WTC11 (cell line): ENCODE measurements around the gene CTIF. TPM values are rescaled to one million over a fixed set of nuclear protein-coding genes. Genes with fewer than 3 reads are reported as not detected.

Source experiments
- ATAC-seq: fragments of 200-7000 bp; cut with Tn5 transposase; 2 replicates; pipeline ENCODE4 v1.10.0; 2021; ENCODE audit warnings: mild to moderate bottlenecking, moderate library complexity
- CTCF ChIA-PET: fragments of 300-600 bp; sonication (Branson Sonifier 250); formaldehyde crosslinking; loops from one replicate; lab custom pipeline; 2021; ENCODE audit warnings: antibody characterized with exemption; lab: Charles Lee
- POLR2A ChIA-PET: fragments of 350-600 bp; sonication (Branson Sonifier 250); formaldehyde crosslinking; loops from one replicate; lab custom pipeline; 2021; ENCODE audit warnings: antibody characterized with exemption; lab: Charles Lee
- DNase-seq: peaks from one replicate; pipeline ENCODE4 v3.0.0; 2021; ENCODE audit warnings: low spot score
- H3K27ac Mint-ChIP-seq: 2 replicates; pipeline ENCODE4 v1.8.0; 2021; ENCODE audit warnings: mixed read lengths
- H3K27me3 Mint-ChIP-seq: 2 replicates; pipeline ENCODE4 v1.8.0; 2021; ENCODE audit warnings: low read depth, mild to moderate bottlenecking, moderate library complexity, mixed read lengths
- H3K36me3 Mint-ChIP-seq: 2 replicates; pipeline ENCODE4 v1.8.0; 2021; ENCODE audit warnings: mixed read lengths
- H3K4me1 Mint-ChIP-seq: 2 replicates; pipeline ENCODE4 v1.8.0; 2022; ENCODE audit warnings: mixed read lengths
- H3K4me3 Mint-ChIP-seq: 2 replicates; pipeline ENCODE4 v1.8.0; 2021; ENCODE audit warnings: mild to moderate bottlenecking, moderate library complexity, mixed read lengths
- H3K9me3 Mint-ChIP-seq: 2 replicates; pipeline ENCODE4 v1.8.0; 2021; ENCODE audit warnings: mixed read lengths
- ATF3 ChIP-seq: sonication (generic); formaldehyde crosslinking; conservative IDR thresholded peaks from 2 replicates; pipeline ENCODE4 v1.8.1; 2022; ENCODE audit warnings: mild to moderate bottlenecking, missing genetic modification reagents
- CTCF ChIP-seq: fragments of 200-600 bp; IDR thresholded peaks from 2 replicates; pipeline ENCODE4 v1.8.0; 2022; ENCODE audit warnings: antibody characterized with exemption
- FOXP1 ChIP-seq: sonication (generic); formaldehyde crosslinking; IDR thresholded peaks from 2 replicates; pipeline ENCODE4 v1.8.0; 2022; ENCODE audit warnings: missing genetic modification reagents, mild to moderate bottlenecking, moderate library complexity, borderline replicate concordance
- FOXP4 ChIP-seq: sonication (generic); formaldehyde crosslinking; IDR thresholded peaks from 2 replicates; pipeline ENCODE4 v1.8.0; 2022; ENCODE audit warnings: mild to moderate bottlenecking, missing genetic modification reagents
- GABPB1 ChIP-seq: sonication (generic); formaldehyde crosslinking; IDR thresholded peaks from 2 replicates; pipeline ENCODE4 v1.8.1; 2023; ENCODE audit warnings: mild to moderate bottlenecking, missing genetic modification reagents
- GRHL2 ChIP-seq: fragments of 250-450 bp; sonication (Bioruptor Pico); IDR thresholded peaks from 2 replicates; pipeline ENCODE4 v1.8.0; 2022; ENCODE audit warnings: mild to moderate bottlenecking, moderate library complexity; ENCODE audit not compliant: insufficient replicate concordance, severe bottlenecking
- HMGA2 ChIP-seq: fragments of 250-450 bp; sonication (Bioruptor Pico); IDR thresholded peaks from 2 replicates; pipeline ENCODE4 v1.4.0; 2021; ENCODE audit warnings: mild to moderate bottlenecking, moderate library complexity
- KAT7 ChIP-seq: sonication (generic); formaldehyde crosslinking; IDR thresholded peaks from 2 replicates; pipeline ENCODE4 v1.8.1; 2023; ENCODE audit warnings: missing genetic modification reagents, mild to moderate bottlenecking, borderline replicate concordance
- MLX ChIP-seq: sonication (generic); formaldehyde crosslinking; IDR thresholded peaks from 2 replicates; pipeline ENCODE4 v1.8.1; 2023; ENCODE audit warnings: mild to moderate bottlenecking, missing genetic modification reagents, moderate library complexity
- NR1H2 ChIP-seq: sonication (generic); formaldehyde crosslinking; IDR thresholded peaks from 2 replicates; pipeline ENCODE4 v1.9.0; 2021; ENCODE audit warnings: mild to moderate bottlenecking, moderate library complexity, missing genetic modification reagents
- OVOL2 ChIP-seq: fragments of 250-450 bp; sonication (Bioruptor Pico); IDR thresholded peaks from 2 replicates; pipeline ENCODE4 v1.9.0; 2021; ENCODE audit warnings: mild to moderate bottlenecking, borderline replicate concordance
- RELA ChIP-seq: sonication (generic); formaldehyde crosslinking; IDR thresholded peaks from 2 replicates; pipeline ENCODE4 v1.8.1; 2022; ENCODE audit warnings: missing genetic modification reagents, mild to moderate bottlenecking, borderline replicate concordance
- TEAD1 ChIP-seq: sonication (generic); formaldehyde crosslinking; IDR thresholded peaks from 2 replicates; pipeline ENCODE4 v1.8.0; 2022; ENCODE audit warnings: mild to moderate bottlenecking, missing genetic modification reagents
- TEAD4 ChIP-seq: sonication (generic); formaldehyde crosslinking; IDR thresholded peaks from 2 replicates; pipeline ENCODE4 v1.8.0; 2022; ENCODE audit warnings: mild to moderate bottlenecking, missing genetic modification reagents
- ZBTB43 ChIP-seq: sonication (generic); formaldehyde crosslinking; IDR thresholded peaks from 2 replicates; pipeline ENCODE4 v1.8.1; 2023; ENCODE audit warnings: mild to moderate bottlenecking, missing genetic modification reagents
- ZNF281 ChIP-seq: sonication (generic); formaldehyde crosslinking; IDR thresholded peaks from 2 replicates; pipeline ENCODE4 v1.8.0; 2023; ENCODE audit warnings: mild to moderate bottlenecking, missing genetic modification reagents
- ZNF416 ChIP-seq: fragments of 250-450 bp; sonication (Bioruptor Pico); IDR thresholded peaks from 2 replicates; pipeline ENCODE4 v1.9.0; 2021; ENCODE audit warnings: mild to moderate bottlenecking, inconsistent platforms
- ZNF532 ChIP-seq: fragments of 250-450 bp; sonication (Bioruptor Pico); IDR thresholded peaks from 2 replicates; pipeline ENCODE4 v1.9.0; 2021; ENCODE audit warnings: mild to moderate bottlenecking, borderline replicate concordance
- total RNA-seq: library from RNA; stranded (reverse); gene quantifications from 3 replicates; pipeline ENCODE4 v1.2.3, GENCODE V29; 2021

Gene CTIF
- total RNA-seq, 1 experiment from 2014 or later: 28.5 TPM

- H3K4me3 Mint-ChIP-seq: no peak overlapping the region
- DNase-seq (peak; percentile 52), ATAC-seq (peak; percentile 51)
- ChIA-PET POLR2A (no interaction called here), CTCF (interaction anchor here (0.6 to 2.1 kb wide), 27 partner anchors 8 to 448 kb away, joined by 3 to 17 read pairs (median 5); no protein-coding TSS in a partner anchor)
- H3K27ac Mint-ChIP-seq: no peak overlapping the region
- H3K27me3 Mint-ChIP-seq: no peaks in the 10 kb centered on the region
- H3K36me3 Mint-ChIP-seq: peaks cover 3% of the 10 kb centered on the region
- TF ChIP-seq CTCF (0 out of 2 replicates have a peak, but pooled peaks have one; percentile 47), OVOL2 (no peak), TEAD1 (no peak), FOXP1 (CRISPR knock-in tag) (no peak), GRHL2 (no peak)
- H3K4me1 Mint-ChIP-seq: peaks cover 9% of the 10 kb centered on the region
- H3K9me3 Mint-ChIP-seq: peaks cover 9% of the 10 kb centered on the region
Observed at GRCh38 chr18:48639772-48640432, 101.1 kb downstream of the CTIF start.

GRCh38 chr18:48640566-48641270 is 101.9 kb downstream of the CTIF start:
- ATAC-seq: no peak
- H3K4me1 Mint-ChIP-seq: peaks cover 13% of the 10 kb centered on the region
- no peak overlapping the region for H3K27ac Mint-ChIP-seq
- no peak for TF ChIP-seq GABPB1 (CRISPR knock-in tag)
- TF ChIP-seq HMGA2 (CRISPR knock-in tag): no peak
- TF ChIP-seq KAT7 (CRISPR knock-in tag): no peak
- TF ChIP-seq ZNF532: no peak
- TF ChIP-seq FOXP4 (CRISPR knock-in tag): no peak
- TF ChIP-seq NR1H2 (CRISPR knock-in tag): no peak
- TF ChIP-seq MLX (CRISPR knock-in tag): no peak
- TF ChIP-seq TEAD4 (CRISPR knock-in tag): no peak
- TF ChIP-seq ZNF416 (CRISPR knock-in tag): no peak
- no peak for TF ChIP-seq ATF3 (CRISPR knock-in tag)
- no peak for TF ChIP-seq RELA (CRISPR knock-in tag)
- no peak for TF ChIP-seq ZBTB43
- no peak for TF ChIP-seq ZNF281 (CRISPR knock-in tag)

More at GRCh38 chr18:48640566-48641270, 101.9 kb downstream of the CTIF start:
- Mint-ChIP-seq H3K4me3 (no peak overlapping the region), H3K27me3 (no peaks in the 10 kb centered on the region), H3K36me3 (peaks cover 3% of the 10 kb centered on the region), H3K9me3 (peaks cover 9% of the 10 kb centered on the region)
- ChIA-PET CTCF (interaction anchor here (0.8 to 2.1 kb wide), 14 partner anchors 7 to 195 kb away, joined by 3 to 17 read pairs (median 6); no protein-coding TSS in a partner anchor), POLR2A (no interaction called here)
- DNase-seq: no peak
